HepG2 (cell line): Measurements from ENCODE around the gene USH2A. TPM values are rescaled to one million over a fixed set of nuclear protein-coding genes. Genes with fewer than 3 reads are reported as not detected.

Experiments used
- ATAC-seq: fragments of 200-7000 bp; cut with Tn5 transposase; 3 replicates; pipeline ENCODE4 v1.9.1; 2020; ENCODE audit warnings: mild to moderate bottlenecking, moderate library complexity
- BruUV-seq: library from RNA; stranded (reverse); fragments of 400-500 nt; replicated peaks from 2 replicates; lab custom pipeline; 2021; lab: Mats Ljungman, UMichigan
- CTCF ChIA-PET: fragments of 300-600 bp; formaldehyde crosslinking; extraction: SDS; loops from one replicate; lab custom pipeline; 2021; ENCODE audit warnings: low total read pairs, inconsistent platforms, low intra/inter-chr PET ratio; lab: Yijun Ruan, JAX
- POLR2A ChIA-PET: fragments of 350-600 bp; sonication (Branson Sonifier 250); formaldehyde crosslinking; loops from one replicate; lab custom pipeline; 2020; ENCODE audit warnings: antibody characterized with exemption, inconsistent platforms; lab: Yijun Ruan, JAX
- DNase-seq: peaks from one replicate; pipeline ENCODE4 v3.0.0-alpha.2; 2015; ENCODE audit warnings: low spot score
- FAIRE-seq: peaks from 3 replicates; lab custom pipeline; 2011; peaks lifted over from hg19 to GRCh38; lab: Jason Lieb, UNC
- H2AFZ ChIP-seq: one replicate; pipeline ENCODE4 v1.6.1; 2011; ENCODE audit warnings: low read length, inconsistent platforms
- H3K27ac ChIP-seq: fragments of 300-600 bp; 3 replicates; pipeline ENCODE4 v1.8.0; 2011; ENCODE audit warnings: mixed run types, mild to moderate bottlenecking, mixed read lengths, low read length, inconsistent platforms; ENCODE audit not compliant: insufficient read depth; ENCODE audit errors: extremely low read length
- H3K27me3 ChIP-seq, 2 experiments: fragments of 200-600 bp in 1 of 2; 2 replicates in 1 of 2; 3 replicates in 1 of 2; pipeline versions ENCODE4 v1.6.0 to v1.8.0; 2011; ENCODE audit warnings: low read length in 2 of 2, mild to moderate bottlenecking in 2 of 2, moderate library complexity in 2 of 2, inconsistent platforms in 1 of 2; ENCODE audit not compliant: insufficient read depth in 2 of 2, control insufficient read depth in 1 of 2
- H3K36me3 ChIP-seq, 2 experiments: fragments of 200-600 bp in 1 of 2; replicated peaks in 1 of 2; 2 replicates in 1 of 2; 3 replicates in 1 of 2; pipeline versions ENCODE4 v1.5.1 to v1.8.0; 2011; ENCODE audit warnings: low read length in 2 of 2, inconsistent platforms in 1 of 2; ENCODE audit not compliant: insufficient read depth in 2 of 2, control insufficient read depth in 1 of 2
- H3K4me1 ChIP-seq: 2 replicates; pipeline ENCODE4 v1.5.1; 2012; ENCODE audit warnings: low read length, inconsistent platforms; ENCODE audit not compliant: insufficient read depth
- H3K4me2 ChIP-seq: 2 replicates; pipeline ENCODE4 v1.6.0; 2011; ENCODE audit warnings: low read depth, low read length, inconsistent platforms
- H3K4me3 ChIP-seq, 3 experiments: fragments of 200-600 bp in 1 of 3; sonication (generic), shearing (Covaris generic) in 1 of 3; replicated peaks in 1 of 3; 2 replicates each; pipeline ENCODE4 v1.5.1; 2011 to 2016; ENCODE audit warnings: low read length in 3 of 3, inconsistent platforms in 2 of 3, low read depth in 2 of 3, mild to moderate bottlenecking in 2 of 3, control low read depth in 1 of 3, mixed read lengths in 1 of 3; ENCODE audit not compliant: insufficient read depth in 1 of 3
- H3K79me2 ChIP-seq: one replicate; pipeline ENCODE4 v1.6.1; 2011; ENCODE audit warnings: low read length, inconsistent platforms; ENCODE audit not compliant: insufficient read depth
- H3K9ac ChIP-seq: 2 replicates; pipeline ENCODE4 v1.6.0; 2011; ENCODE audit warnings: mild to moderate bottlenecking, low read depth, low read length, inconsistent platforms; ENCODE audit not compliant: insufficient read depth
- H3K9me3 ChIP-seq: 2 replicates; pipeline ENCODE4 v1.5.1; 2012; ENCODE audit warnings: mild to moderate bottlenecking, low read length
- H4K20me1 ChIP-seq: 2 replicates; pipeline ENCODE4 v1.6.0; 2011; ENCODE audit warnings: inconsistent platforms, mild to moderate bottlenecking, low read length, moderate library complexity; ENCODE audit not compliant: insufficient read depth
- FOXP4 ChIP-seq: sonication (generic); formaldehyde crosslinking; IDR thresholded peaks from 2 replicates; pipeline ENCODE4 v1.4.0; 2020; ENCODE audit warnings: missing genetic modification reagents
- IRF9 ChIP-seq: sonication (generic); formaldehyde crosslinking; IDR thresholded peaks from 2 replicates; pipeline ENCODE4 v1.8.0; 2022; ENCODE audit warnings: missing genetic modification reagents, mild to moderate bottlenecking, borderline replicate concordance
- KLF12 ChIP-seq: sonication (generic); formaldehyde crosslinking; IDR thresholded peaks from 2 replicates; pipeline ENCODE4 v1.4.0; 2020; ENCODE audit warnings: missing genetic modification reagents, borderline replicate concordance
- THYN1 ChIP-seq: sonication (generic); formaldehyde crosslinking; IDR thresholded peaks from 2 replicates; pipeline ENCODE4 v1.8.1; 2023; ENCODE audit warnings: low read depth, mild to moderate bottlenecking, moderate library complexity, missing genetic modification reagents, borderline replicate concordance
- ZFAT ChIP-seq: sonication (generic); formaldehyde crosslinking; conservative IDR thresholded peaks from 2 replicates; pipeline ENCODE4 v1.8.1; 2023; ENCODE audit warnings: missing genetic modification reagents, inconsistent platforms
- ZMYM3 ChIP-seq: sonication (generic); formaldehyde crosslinking; IDR thresholded peaks from 2 replicates; pipeline ENCODE4 v1.5.1; 2020; ENCODE audit warnings: mild to moderate bottlenecking, missing genetic modification reagents
- ZNF17 ChIP-seq: sonication (generic); formaldehyde crosslinking; IDR thresholded peaks from 2 replicates; pipeline ENCODE4 v1.5.0; 2020; ENCODE audit warnings: mild to moderate bottlenecking, missing genetic modification reagents
- ZNF274 ChIP-seq: sonication (generic); formaldehyde crosslinking; IDR thresholded peaks from 2 replicates; pipeline ENCODE4 v1.5.1; 2020; ENCODE audit warnings: mild to moderate bottlenecking, missing genetic modification reagents
- ZNF282 ChIP-seq: fragments of 450-650 bp; IDR thresholded peaks from 2 replicates; pipeline ENCODE4 v1.6.1; 2018; ENCODE audit not compliant: partially characterized antibody
- WGBS: methylation state at CpG from one replicate; pipeline ENCODE4 v1.1.6; 2017; ENCODE audit warnings: low lambda C conversion rate; 5-methylcytosine and 5-hydroxymethylcytosine counted together
- in situ Hi-C: cut with HindIII; loops from 2 replicates; pipeline ENCODE4 v1.10.0; 2017; ENCODE audit warnings: low pct_unique_long_range_greater_than_20kb; ENCODE audit not compliant: extremely low pct_ligation_motif_present
- intact Hi-C: fragments of 100-400 bp; cut with micrococcal nuclease; formaldehyde crosslinking; loops from one replicate; pipeline ENCODE4 v1.10.0; 2022; ENCODE audit not compliant: unreplicated experiment
- polyA plus RNA-seq, 8 experiments: library from polyadenylated mRNA; depleted of rRNA in 3 of 8; stranded (reverse) in 7 of 8; unstranded in 1 of 8; fragments of >200 nt; fragmentation: Illumina TruSeq in 4 of 8; extraction: Trizol in 4 of 8; gene quantifications; 2 replicates each; pipeline versions ENCODE4 v1.2.1 to v1.2.3, GENCODE V29; 2011 to 2016; ENCODE audit warnings: low read depth in 4 of 8, missing spikeins in 1 of 8, mixed read lengths in 1 of 8; ENCODE audit not compliant: insufficient read depth in 1 of 8
- total RNA-seq, 5 experiments: library from RNA; depleted of rRNA; stranded (reverse); fragments of >200 nt; fragmentation: Illumina TruSeq; extraction: Trizol; gene quantifications; 2 replicates each; pipeline ENCODE4 v1.2.3, GENCODE V29; 2016; ENCODE audit warnings: low read depth in 1 of 5

Gene USH2A
- total and polyA plus RNA-seq, 2 of the 13 experiments (the other 11 are each of a cell fraction or from before 2014, with no cell fraction given), result 0.02 TPM; not detected in 1

- intact Hi-C loops (no loop called here), in situ Hi-C loops (no loop called here)
- H3K4me1 ChIP-seq, result no peaks in the 10 kb centered on the region
- no peak overlapping the region for H3K9ac ChIP-seq
- H3K36me3 ChIP-seq, result no peaks in the 10 kb centered on the region
- ATAC-seq (no peak), FAIRE-seq (no peak), DNase-seq (no peak)
- no TSS peak for BruUV-seq
- H2AFZ ChIP-seq, result no peak overlapping the region
- no peaks in the 10 kb centered on the region for H3K9me3 ChIP-seq
- no peaks in the 10 kb centered on the region for H4K20me1 ChIP-seq
- H3K4me3 ChIP-seq, result no peak overlapping the region
- H3K27me3 ChIP-seq, result no peaks in the 10 kb centered on the region
- H3K27ac ChIP-seq, result no peak overlapping the region
- POLR2A ChIA-PET, result no interaction called here
- CTCF ChIA-PET, result no interaction called here
- no peaks in the 10 kb centered on the region for H3K79me2 ChIP-seq
- no peak for TF ChIP-seq ZMYM3
- no peak overlapping the region for H3K4me2 ChIP-seq
These were observed 691.5 kb downstream of the USH2A start for GRCh38 chr1:215731699-215732098.

- in situ Hi-C loops (no loop called here), intact Hi-C loops (no loop called here)
- Histone ChIP-seq H3K27ac (no peak overlapping the region), H3K9me3 (no peaks in the 10 kb centered on the region), H3K9ac (no peak overlapping the region), H2AFZ (no peak overlapping the region), H3K36me3 (no peaks in the 10 kb centered on the region), H3K4me3 (no peak overlapping the region), H3K79me2 (no peaks in the 10 kb centered on the region), H3K27me3 (no peaks in the 10 kb centered on the region), H3K4me2 (no peak overlapping the region), H4K20me1 (no peaks in the 10 kb centered on the region), H3K4me1 (no peaks in the 10 kb centered on the region)
- FAIRE-seq (no peak), DNase-seq (no peak), ATAC-seq (no peak)
- WGBS, result 44% methylated on average over 2 of the region's 3 CpGs
- TF ChIP-seq ZNF17 (CRISPR knock-in tag), result no peak
- no peak for TF ChIP-seq ZNF274 (CRISPR knock-in tag)
- TF ChIP-seq ZNF282, result no peak
- TF ChIP-seq FOXP4 (CRISPR knock-in tag), result no peak
- no peak for TF ChIP-seq ZFAT (CRISPR knock-in tag)
- no peak for TF ChIP-seq KLF12 (CRISPR knock-in tag)
- no peak for TF ChIP-seq THYN1 (CRISPR knock-in tag)
- no peak for TF ChIP-seq IRF9 (CRISPR knock-in tag)
- BruUV-seq, result no TSS peak
- ChIA-PET CTCF (no interaction called here), POLR2A (no interaction called here)
These were observed 692.6 kb downstream of the USH2A start for GRCh38 chr1:215730600-215730999.
